Central memory CD8-positive, alpha-beta T cell (primary cell): ENCODE results near the gene GEMIN2.
A peak's percentile ranks its signal among the peaks of the same experiment; 100 is the strongest.
"Not testable (repeated sequence)": the region's sequence is repeated elsewhere in the genome, so short reads cannot be mapped to it uniquely, and the experiment has no call there.

Source experiments
- ATAC-seq: fragments of 150-1000 bp; cut with Tn5 transposase; replicated peaks from 2 replicates; pipeline ENCODE4 v1.10.0; 2022; ENCODE audit warnings: mild to moderate bottlenecking, moderate FRiP score, moderate number of reproducible peaks; ENCODE audit not compliant: poor library complexity, severe bottlenecking; ENCODE audit errors: extremely low read depth
- DNase-seq, 2 donors: peaks; one replicate each; pipeline ENCODE4 v3.0.0; 2021; ENCODE audit warnings: low spot score in 2 of 2
- H3K27ac Mint-ChIP-seq: one replicate; pipeline ENCODE4 v1.8.0; 2022; ENCODE audit warnings: low read depth, mild to moderate bottlenecking, moderate library complexity, mixed read lengths
- H3K27me3 Mint-ChIP-seq: one replicate; pipeline ENCODE4 v1.8.0; 2022; ENCODE audit warnings: mixed read lengths
- H3K36me3 Mint-ChIP-seq: one replicate; pipeline ENCODE4 v1.8.0; 2022; ENCODE audit warnings: mild to moderate bottlenecking, moderate library complexity, mixed read lengths; ENCODE audit not compliant: insufficient read depth
- H3K4me1 Mint-ChIP-seq: one replicate; pipeline ENCODE4 v1.8.0; 2022; ENCODE audit warnings: mixed read lengths
- H3K4me3 Mint-ChIP-seq: one replicate; pipeline ENCODE4 v1.8.0; 2022; ENCODE audit warnings: mild to moderate bottlenecking, moderate library complexity, mixed read lengths
- H3K9me3 Mint-ChIP-seq: one replicate; pipeline ENCODE4 v1.8.0; 2022; ENCODE audit warnings: mixed read lengths

Gene GEMIN2

DNA sequence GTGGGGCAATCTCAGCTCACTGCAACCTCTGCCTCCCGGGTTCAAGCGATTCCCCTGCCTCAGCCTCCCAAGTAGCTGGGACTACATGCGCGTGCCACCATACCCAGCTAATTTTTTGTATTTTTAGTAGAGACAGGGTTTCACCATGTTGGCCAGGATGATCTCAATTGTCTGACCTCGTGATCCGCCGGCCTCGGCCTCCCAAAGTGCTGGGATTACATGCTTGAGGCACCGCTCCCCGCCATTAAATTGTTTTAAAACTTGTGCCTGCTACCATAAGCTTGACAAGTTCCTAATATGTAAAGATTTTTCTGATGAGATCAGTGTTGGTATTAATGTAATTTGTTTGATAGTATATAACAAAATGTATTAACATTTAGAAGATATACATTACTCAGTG is 14.9 kb upstream of the GEMIN2 start:
- not testable (repeated sequence) for H3K9me3 Mint-ChIP-seq, ATAC-seq, H3K4me3 Mint-ChIP-seq, DNase-seq, H3K27me3 Mint-ChIP-seq, H3K27ac Mint-ChIP-seq
- Mint-ChIP-seq H3K4me1 (peaks cover 54% of the 10 kb centered on the region), H3K36me3 (peaks cover 28% of the 10 kb centered on the region)

DNA sequence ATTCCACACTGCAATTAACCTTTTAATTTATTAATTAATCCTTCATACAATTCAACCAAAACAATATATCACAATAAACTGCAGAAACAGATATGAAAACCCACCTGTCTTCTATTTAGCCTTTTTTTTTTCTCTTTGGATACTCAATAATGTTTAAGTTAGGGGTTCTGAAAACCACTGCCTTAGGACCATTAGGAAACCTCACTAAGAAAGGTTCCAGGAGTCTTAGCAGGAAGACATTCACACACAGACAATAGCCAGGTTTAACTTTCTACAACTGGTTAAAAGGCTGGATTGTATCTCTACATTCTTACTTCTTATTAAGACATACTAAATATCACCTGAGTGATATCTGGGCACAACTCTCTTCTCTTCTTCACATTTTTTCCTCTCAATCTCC is 14.4 kb upstream of the GEMIN2 start:
- no peak overlapping the region for H3K4me3 Mint-ChIP-seq

DNA sequence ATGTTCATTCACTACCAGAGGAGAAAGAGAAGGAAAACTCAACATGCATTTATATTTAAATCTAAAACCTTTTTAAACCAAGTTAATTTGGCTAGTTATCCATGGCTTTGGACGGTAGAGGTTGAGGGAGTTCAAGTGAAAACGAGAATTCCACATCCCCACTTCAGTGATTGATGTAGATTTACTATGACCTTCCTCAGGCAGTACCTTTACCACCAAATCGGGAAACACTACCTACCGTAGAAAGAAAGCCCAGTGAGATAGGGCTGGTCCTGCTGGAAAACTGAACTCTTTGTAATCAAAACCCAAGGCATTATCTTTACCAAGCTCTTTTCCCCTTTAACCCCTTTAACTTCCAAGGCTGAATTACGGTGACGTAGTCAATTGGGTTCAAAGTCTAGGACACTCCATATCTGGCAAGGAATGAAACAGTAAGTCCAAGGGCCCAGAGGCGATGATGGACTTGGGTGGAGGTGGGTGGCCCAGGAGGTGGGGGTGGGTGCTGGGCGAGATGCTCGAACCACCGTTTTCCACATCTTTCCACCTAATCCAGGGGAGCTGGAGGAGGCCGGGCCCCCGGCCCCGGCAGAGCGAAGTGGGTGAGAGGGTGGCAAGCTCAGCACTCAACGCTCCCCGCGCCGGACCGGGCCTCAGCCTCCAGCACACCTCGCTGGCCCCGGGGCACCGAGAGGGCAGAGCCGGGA is 11.7 kb upstream of the GEMIN2 start:
- DNase-seq (no peak), ATAC-seq (peak; percentile 21)
- peak overlapping the region; percentile 93 for H3K4me3 Mint-ChIP-seq
- peaks cover 14% of the 10 kb centered on the region for H3K36me3 Mint-ChIP-seq
- no peaks in the 10 kb centered on the region for H3K9me3 Mint-ChIP-seq
- H3K27ac Mint-ChIP-seq: peak overlapping the region; percentile 95
- no peaks in the 10 kb centered on the region for H3K27me3 Mint-ChIP-seq
- peaks cover 42% of the 10 kb centered on the region for H3K4me1 Mint-ChIP-seq

More for the DNA sequence above, 14.4 kb upstream of the GEMIN2 start:
- Mint-ChIP-seq H3K27me3 (no peaks in the 10 kb centered on the region), H3K27ac (no peak overlapping the region), H3K9me3 (no peaks in the 10 kb centered on the region), H3K4me1 (peaks cover 53% of the 10 kb centered on the region), H3K36me3 (peaks cover 25% of the 10 kb centered on the region)
- ATAC-seq (no peak), DNase-seq (no peak)

DNA sequence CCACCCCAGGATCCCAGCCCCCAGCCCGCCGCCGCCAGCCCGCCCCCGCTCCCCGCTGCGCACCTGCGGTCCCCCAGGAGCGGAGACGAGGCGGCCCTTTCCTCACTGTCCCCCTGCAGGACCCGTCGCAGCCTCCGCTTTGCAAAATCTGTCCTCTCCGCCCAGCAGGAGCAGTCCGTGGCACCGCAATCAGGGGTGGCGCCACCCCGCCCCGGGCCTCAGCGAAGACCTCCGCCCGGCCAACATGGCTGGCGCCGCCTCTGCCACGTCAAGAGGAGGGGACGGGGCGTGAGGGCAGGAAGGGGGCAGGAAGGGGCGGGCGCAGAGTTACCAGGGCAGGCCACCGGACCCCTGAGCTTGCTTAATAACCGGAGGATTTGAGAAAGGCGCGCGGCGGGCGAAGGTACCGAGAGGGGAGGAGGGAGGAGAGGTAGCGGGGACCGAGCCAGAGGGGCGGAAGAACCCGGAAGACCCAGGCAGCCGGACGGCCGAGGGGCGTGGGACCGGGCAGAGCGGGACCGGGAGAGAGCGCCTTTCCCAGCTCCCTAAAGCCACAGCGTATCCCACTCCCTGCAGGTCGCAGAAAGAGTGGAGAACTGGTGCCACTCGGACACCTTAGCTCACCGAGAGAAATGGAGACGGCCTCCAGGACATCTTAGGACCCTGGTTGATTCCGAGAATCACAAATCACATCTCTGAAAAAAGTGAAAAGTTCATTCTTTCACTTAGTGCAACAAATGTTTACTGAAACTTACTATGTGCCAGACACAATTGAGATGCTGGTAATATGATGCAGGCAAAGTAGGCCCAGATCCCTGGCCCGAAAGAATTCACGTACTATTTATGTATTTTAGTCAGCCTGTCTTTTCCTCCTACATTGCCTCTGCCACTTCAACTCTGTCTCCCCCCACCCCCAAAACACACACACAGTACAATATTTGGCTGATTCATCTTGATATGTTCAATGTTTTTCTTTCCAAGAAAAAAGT is 10.9 kb upstream of the GEMIN2 start, which contains the start of gene SEC23A:
Gene SEC23A (minus strand): TSS at position 267 of the 989 bp plus-strand sequence. CDS start 7,117 bp downstream, outside the sequence.
- DNase-seq: peak; percentile 64 to 67
- no peaks in the 10 kb centered on the region for H3K27me3 Mint-ChIP-seq
- peaks cover 13% of the 10 kb centered on the region for H3K36me3 Mint-ChIP-seq
- peak within 1 kb of the TSS; percentile 95 for H3K27ac Mint-ChIP-seq
- H3K4me3 Mint-ChIP-seq: peak within 1 kb of the TSS; percentile 93
- H3K4me1 Mint-ChIP-seq: peaks cover 41% of the 10 kb centered on the region
- H3K9me3 Mint-ChIP-seq: no peaks in the 10 kb centered on the region
- ATAC-seq: peak; percentile 91

DNA sequence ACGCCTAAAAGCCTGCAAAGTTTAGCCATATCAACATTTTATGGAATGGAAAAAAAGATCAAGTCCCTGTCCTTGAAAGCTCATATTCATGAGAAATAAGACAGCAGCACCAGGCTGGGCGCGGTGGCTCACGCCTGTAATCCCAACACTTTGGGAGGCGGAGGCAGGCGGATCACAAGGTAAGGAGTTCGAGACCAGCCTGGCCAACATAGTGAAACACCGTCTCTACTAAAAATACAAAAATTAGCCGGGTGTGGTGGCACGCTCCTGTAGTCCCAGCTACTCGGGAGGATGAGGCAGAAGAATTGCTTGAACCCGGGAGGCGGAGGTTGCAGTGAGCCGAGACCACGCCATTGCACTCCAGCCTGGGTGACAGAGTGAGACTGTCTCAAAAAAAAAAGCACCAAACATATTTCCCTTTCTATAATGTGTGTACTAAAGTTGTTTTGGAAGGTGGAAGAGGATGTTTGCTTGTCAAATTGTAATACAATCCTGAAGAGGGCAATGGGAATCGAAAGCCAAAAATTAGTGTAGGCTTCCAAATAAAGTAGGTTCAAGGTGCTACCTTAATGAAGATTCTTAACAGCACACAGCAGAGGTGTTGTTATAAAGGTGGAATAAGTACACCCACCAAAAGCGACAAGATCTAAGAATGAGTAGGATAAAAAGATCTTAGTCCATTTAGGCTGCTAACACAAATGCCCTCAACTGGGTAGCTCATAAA is 9.9 kb upstream of the GEMIN2 start:
- H3K27me3 Mint-ChIP-seq, H3K9me3 Mint-ChIP-seq, ATAC-seq, DNase-seq: not testable (repeated sequence)
- Mint-ChIP-seq H3K4me3 (peak overlapping the region; percentile 93), H3K27ac (peak overlapping the region; percentile 95), H3K36me3 (peaks cover 13% of the 10 kb centered on the region), H3K4me1 (peaks cover 41% of the 10 kb centered on the region)

DNA sequence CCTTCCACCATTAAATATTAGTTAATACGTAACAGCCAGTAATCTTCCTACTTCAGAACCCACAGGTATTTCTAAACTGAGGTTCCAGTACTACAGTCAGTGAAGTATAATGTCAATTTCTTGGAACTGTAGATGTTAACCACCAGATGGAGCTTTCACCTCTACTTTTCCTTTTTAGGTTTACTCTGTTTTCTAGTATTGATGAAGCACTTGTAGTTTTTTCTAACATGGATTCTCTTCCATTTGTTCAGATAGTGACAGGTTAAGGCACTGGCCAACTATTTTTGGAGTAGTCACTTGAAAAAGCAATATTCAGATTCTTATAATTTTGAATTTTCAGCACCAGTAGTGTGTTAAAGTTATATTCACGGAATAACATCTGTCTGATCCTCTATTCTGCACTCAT is 6.5 kb upstream of the GEMIN2 start:
- peaks cover 11% of the 10 kb centered on the region for H3K36me3 Mint-ChIP-seq
- DNase-seq (no peak), ATAC-seq (no peak)
- no peaks in the 10 kb centered on the region for H3K27me3 Mint-ChIP-seq
- H3K4me3 Mint-ChIP-seq: no peak overlapping the region
- H3K4me1 Mint-ChIP-seq: peaks cover 12% of the 10 kb centered on the region
- H3K9me3 Mint-ChIP-seq: no peaks in the 10 kb centered on the region
- no peak overlapping the region for H3K27ac Mint-ChIP-seq

DNA sequence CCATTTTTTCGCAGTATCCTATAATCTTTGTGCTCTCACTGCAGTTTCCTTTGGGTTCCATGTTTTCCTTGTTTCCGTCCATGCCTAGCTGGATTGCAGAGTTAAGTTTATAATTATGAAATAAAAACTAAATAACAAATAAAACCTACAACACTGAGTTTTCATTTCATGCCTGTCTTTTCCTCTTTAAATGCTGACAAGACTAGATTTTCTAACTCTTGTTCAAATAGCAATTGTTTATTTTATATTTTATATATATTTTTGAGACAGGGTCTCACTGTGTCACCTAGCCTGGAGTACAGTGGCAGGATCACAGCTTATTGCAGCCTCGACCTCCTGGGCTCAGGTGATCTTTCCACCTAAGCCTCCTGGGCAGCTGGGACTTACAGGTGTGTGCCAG is 5.3 kb upstream of the GEMIN2 start:
- Mint-ChIP-seq H3K36me3 (peaks cover 3% of the 10 kb centered on the region), H3K27ac (no peak overlapping the region), H3K27me3 (no peaks in the 10 kb centered on the region), H3K4me1 (peaks cover 8% of the 10 kb centered on the region), H3K4me3 (no peak overlapping the region), H3K9me3 (no peaks in the 10 kb centered on the region)
- ATAC-seq (no peak), DNase-seq (no peak)

DNA sequence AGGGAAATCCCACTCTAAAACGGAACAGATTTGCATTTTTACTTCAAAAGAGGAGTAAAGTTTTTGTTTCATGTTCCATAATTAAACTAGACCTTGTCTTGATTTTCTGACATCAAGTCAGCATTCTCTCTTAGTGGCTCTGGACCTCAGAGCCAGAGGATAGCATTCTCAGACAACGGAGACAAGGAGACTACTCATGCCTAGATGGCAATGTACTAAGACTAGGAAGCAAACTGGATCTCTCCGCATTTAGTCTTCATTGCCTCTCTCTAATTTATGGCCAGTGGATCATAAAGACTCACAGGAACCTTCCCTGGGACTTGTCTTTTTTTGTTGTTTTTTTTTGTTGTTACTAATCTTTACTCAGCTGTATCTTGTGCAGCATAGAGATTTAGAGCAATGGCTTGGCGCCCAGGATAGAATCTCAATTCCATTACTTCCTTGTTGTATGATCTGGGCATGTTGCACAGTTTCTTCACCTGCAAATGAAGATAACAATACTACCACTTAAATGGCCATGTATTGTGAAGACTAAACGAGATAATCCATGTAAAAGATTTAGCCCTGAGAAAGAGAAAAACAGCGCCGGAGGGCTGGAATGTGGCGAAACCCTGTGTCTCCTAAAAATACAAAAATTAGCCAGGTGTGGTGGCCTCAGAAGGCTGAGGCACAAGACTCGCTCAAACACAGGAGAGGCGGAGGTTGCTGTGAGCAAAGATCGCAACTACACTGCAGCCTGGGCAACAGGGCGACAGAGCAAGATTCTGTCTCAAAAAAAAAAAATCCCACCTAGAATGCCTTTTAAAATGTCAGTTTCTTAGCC is 4.0 kb upstream of the GEMIN2 start:
- no peaks in the 10 kb centered on the region for H3K9me3 Mint-ChIP-seq
- peaks cover 8% of the 10 kb centered on the region for H3K36me3 Mint-ChIP-seq
- H3K4me1 Mint-ChIP-seq: peaks cover 12% of the 10 kb centered on the region
- H3K27ac Mint-ChIP-seq: no peak overlapping the region
- no peaks in the 10 kb centered on the region for H3K27me3 Mint-ChIP-seq
- DNase-seq (no peak), ATAC-seq (no peak)
- no peak overlapping the region for H3K4me3 Mint-ChIP-seq

DNA sequence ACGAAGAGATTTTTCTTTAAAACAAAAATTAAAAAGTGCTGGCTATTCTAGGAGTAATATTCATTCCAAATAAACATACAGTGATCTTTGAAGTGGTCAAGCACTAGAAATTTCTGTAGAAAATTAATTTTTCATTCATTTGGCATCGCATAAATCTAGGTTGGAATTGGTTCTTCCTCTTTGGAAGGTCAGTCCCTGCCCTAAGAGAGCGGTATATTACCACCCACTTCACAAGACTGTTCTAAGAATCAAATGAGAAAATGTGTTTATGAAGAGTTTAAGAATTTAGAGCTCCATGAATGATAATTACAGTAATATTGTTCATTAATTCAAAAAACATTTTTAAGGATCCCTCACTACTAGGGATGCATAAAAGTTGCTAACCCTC is 444 bp upstream of the GEMIN2 start:
- no peak for ATAC-seq
- Mint-ChIP-seq H3K27me3 (no peaks in the 10 kb centered on the region), H3K27ac (peak overlapping the region; percentile 93), H3K36me3 (peaks cover 18% of the 10 kb centered on the region), H3K9me3 (no peaks in the 10 kb centered on the region), H3K4me1 (peaks cover 14% of the 10 kb centered on the region), H3K4me3 (peak overlapping the region; percentile 94)
- DNase-seq: no peak

DNA sequence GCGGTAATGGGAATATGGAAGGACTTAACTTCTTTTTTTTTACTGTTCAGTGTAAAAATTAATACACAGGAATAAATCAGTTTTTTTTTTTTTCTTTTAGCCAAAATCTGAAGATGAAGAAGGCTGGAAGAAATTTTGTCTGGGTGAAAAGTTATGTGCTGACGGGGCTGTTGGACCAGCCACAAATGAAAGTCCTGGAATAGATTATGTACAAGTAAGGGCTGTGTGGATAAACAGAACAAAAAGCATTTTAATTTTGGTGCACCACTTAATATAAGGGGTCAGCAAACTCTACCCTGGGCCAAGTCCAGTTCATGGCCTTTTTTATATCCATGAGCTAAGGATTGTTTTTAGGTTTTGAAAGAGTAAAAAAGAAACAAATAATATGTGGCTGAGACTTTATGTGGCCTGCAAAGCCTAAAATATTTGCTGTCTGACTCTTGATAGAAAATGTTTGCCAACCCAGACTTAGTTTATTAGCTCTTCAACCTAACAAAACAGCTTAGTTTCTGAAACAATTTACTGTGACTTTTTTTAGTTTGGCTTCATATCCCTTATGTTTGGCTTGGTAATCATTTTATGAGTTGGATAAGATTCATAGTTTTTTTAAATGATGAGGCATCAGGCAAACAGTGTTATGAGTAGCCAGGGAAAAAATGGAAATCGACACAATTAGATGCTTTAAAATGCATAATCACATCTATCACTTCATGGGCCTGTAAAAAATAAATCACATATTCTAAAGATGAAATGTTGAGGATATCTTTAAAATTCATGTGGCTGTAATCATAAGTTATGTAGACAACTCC is 8.4 kb downstream of the GEMIN2 start:
- Mint-ChIP-seq H3K4me1 (no peaks in the 10 kb centered on the region), H3K36me3 (peaks cover 52% of the 10 kb centered on the region), H3K27me3 (no peaks in the 10 kb centered on the region), H3K9me3 (no peaks in the 10 kb centered on the region), H3K4me3 (no peak overlapping the region), H3K27ac (no peak overlapping the region)
- no peak for DNase-seq
- no peak for ATAC-seq

DNA sequence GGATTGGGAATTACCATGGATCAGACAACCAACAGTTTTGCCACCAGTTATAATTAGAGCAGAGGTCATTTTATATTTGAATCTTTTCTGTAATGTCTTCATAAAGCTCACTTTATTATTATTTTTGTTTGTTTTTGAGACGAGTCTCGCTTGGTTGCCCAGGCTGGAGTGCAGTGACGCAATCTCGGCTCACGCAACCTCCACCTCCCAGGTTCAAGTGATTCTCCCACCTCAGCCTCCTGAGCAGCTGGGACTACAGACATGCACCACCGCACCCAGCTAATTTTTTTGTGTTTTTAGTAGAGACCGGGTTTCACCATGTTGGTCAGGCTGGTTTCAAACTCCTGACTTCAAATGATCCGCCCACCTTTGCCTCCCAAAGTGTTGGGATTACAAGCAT is 23.7 kb downstream of the GEMIN2 start:
- not testable (repeated sequence) for H3K4me3 Mint-ChIP-seq, ATAC-seq, H3K27me3 Mint-ChIP-seq, H3K27ac Mint-ChIP-seq, DNase-seq, H3K4me1 Mint-ChIP-seq, H3K9me3 Mint-ChIP-seq
- H3K36me3 Mint-ChIP-seq: peaks cover 40% of the 10 kb centered on the region
